WTC11 (cell line): Measurements from ENCODE around the gene LRRC49. TPM values are rescaled to one million over a fixed set of nuclear protein-coding genes. Genes with fewer than 3 reads are reported as not detected.

Experiments used
- ATAC-seq: fragments of 200-7000 bp; cut with Tn5 transposase; 2 replicates; pipeline ENCODE4 v1.10.0; 2021; ENCODE audit warnings: mild to moderate bottlenecking, moderate library complexity
- CTCF ChIA-PET: fragments of 300-600 bp; sonication (Branson Sonifier 250); formaldehyde crosslinking; loops from one replicate; lab custom pipeline; 2021; ENCODE audit warnings: antibody characterized with exemption; lab: Charles Lee
- POLR2A ChIA-PET: fragments of 350-600 bp; sonication (Branson Sonifier 250); formaldehyde crosslinking; loops from one replicate; lab custom pipeline; 2021; ENCODE audit warnings: antibody characterized with exemption; lab: Charles Lee
- DNase-seq: peaks from one replicate; pipeline ENCODE4 v3.0.0; 2021; ENCODE audit warnings: low spot score
- H3K27ac Mint-ChIP-seq: 2 replicates; pipeline ENCODE4 v1.8.0; 2021; ENCODE audit warnings: mixed read lengths
- H3K27me3 Mint-ChIP-seq: 2 replicates; pipeline ENCODE4 v1.8.0; 2021; ENCODE audit warnings: low read depth, mild to moderate bottlenecking, moderate library complexity, mixed read lengths
- H3K36me3 Mint-ChIP-seq: 2 replicates; pipeline ENCODE4 v1.8.0; 2021; ENCODE audit warnings: mixed read lengths
- H3K4me1 Mint-ChIP-seq: 2 replicates; pipeline ENCODE4 v1.8.0; 2022; ENCODE audit warnings: mixed read lengths
- H3K4me3 Mint-ChIP-seq: 2 replicates; pipeline ENCODE4 v1.8.0; 2021; ENCODE audit warnings: mild to moderate bottlenecking, moderate library complexity, mixed read lengths
- H3K9me3 Mint-ChIP-seq: 2 replicates; pipeline ENCODE4 v1.8.0; 2021; ENCODE audit warnings: mixed read lengths
- ATF6 ChIP-seq: sonication (generic); formaldehyde crosslinking; IDR thresholded peaks from 2 replicates; pipeline ENCODE4 v1.8.1; 2023; ENCODE audit warnings: mild to moderate bottlenecking, missing genetic modification reagents
- CBFB ChIP-seq: sonication (generic); formaldehyde crosslinking; IDR thresholded peaks from 2 replicates; pipeline ENCODE4 v1.8.1; 2022; ENCODE audit warnings: mild to moderate bottlenecking, low read depth, missing genetic modification reagents
- CREB1 ChIP-seq: sonication (generic); formaldehyde crosslinking; IDR thresholded peaks from 2 replicates; pipeline ENCODE4 v1.8.0; 2023; ENCODE audit warnings: mild to moderate bottlenecking, missing genetic modification reagents
- CREM ChIP-seq: sonication (generic); formaldehyde crosslinking; IDR thresholded peaks from 2 replicates; pipeline ENCODE4 v1.8.1; 2022; ENCODE audit warnings: mild to moderate bottlenecking, missing genetic modification reagents, moderate library complexity
- E2F5 ChIP-seq: sonication (generic); formaldehyde crosslinking; IDR thresholded peaks from 2 replicates; pipeline ENCODE4 v1.8.1; 2022; ENCODE audit warnings: mild to moderate bottlenecking, moderate library complexity, missing genetic modification reagents
- FOXK1 ChIP-seq: sonication (generic); formaldehyde crosslinking; IDR thresholded peaks from 2 replicates; pipeline ENCODE4 v1.8.0; 2022; ENCODE audit warnings: mild to moderate bottlenecking, moderate library complexity, missing genetic modification reagents
- GTF2I ChIP-seq: fragments of 250-450 bp; sonication (Bioruptor Pico); conservative IDR thresholded peaks from 2 replicates; pipeline ENCODE4 v1.4.0; 2021; ENCODE audit warnings: mild to moderate bottlenecking
- IRF2 ChIP-seq: sonication (generic); formaldehyde crosslinking; IDR thresholded peaks from 2 replicates; pipeline ENCODE4 v1.8.0; 2022; ENCODE audit warnings: low read depth, missing genetic modification reagents, borderline replicate concordance
- PRDM15 ChIP-seq: sonication (generic); formaldehyde crosslinking; IDR thresholded peaks from 2 replicates; pipeline ENCODE4 v1.8.0; 2022; ENCODE audit warnings: missing genetic modification reagents
- RELA ChIP-seq: sonication (generic); formaldehyde crosslinking; IDR thresholded peaks from 2 replicates; pipeline ENCODE4 v1.8.1; 2022; ENCODE audit warnings: missing genetic modification reagents, mild to moderate bottlenecking, borderline replicate concordance
- RORB ChIP-seq: fragments of 250-450 bp; sonication (Bioruptor Pico); IDR thresholded peaks from 2 replicates; pipeline ENCODE4 v1.9.0; 2021; ENCODE audit warnings: mild to moderate bottlenecking
- USF1 ChIP-seq: sonication (generic); formaldehyde crosslinking; IDR thresholded peaks from 2 replicates; pipeline ENCODE4 v1.8.0; 2022; ENCODE audit warnings: mild to moderate bottlenecking, missing genetic modification reagents
- USF2 ChIP-seq: sonication (generic); formaldehyde crosslinking; IDR thresholded peaks from 2 replicates; pipeline ENCODE4 v1.8.1; 2023; ENCODE audit warnings: mild to moderate bottlenecking, missing genetic modification reagents, moderate library complexity
- ZMAT4 ChIP-seq: fragments of 250-450 bp; sonication (Bioruptor Pico); IDR thresholded peaks from 2 replicates; pipeline ENCODE4 v1.9.0; 2021; ENCODE audit warnings: mild to moderate bottlenecking
- ZNF263 ChIP-seq: sonication (generic); formaldehyde crosslinking; IDR thresholded peaks from 2 replicates; pipeline ENCODE4 v1.8.1; 2022; ENCODE audit warnings: low read depth, mild to moderate bottlenecking, moderate library complexity, missing genetic modification reagents
- ZNF425 ChIP-seq: fragments of 250-450 bp; sonication (Bioruptor Pico); conservative IDR thresholded peaks from 2 replicates; pipeline ENCODE4 v1.9.0; 2021; ENCODE audit warnings: mild to moderate bottlenecking
- ZNF512 ChIP-seq: sonication (generic); formaldehyde crosslinking; IDR thresholded peaks from 2 replicates; pipeline ENCODE4 v1.8.1; 2022; ENCODE audit warnings: missing genetic modification reagents, borderline replicate concordance
- total RNA-seq: library from RNA; stranded (reverse); gene quantifications from 3 replicates; pipeline ENCODE4 v1.2.3, GENCODE V29; 2021

Gene LRRC49
- total RNA-seq, 1 experiment from 2014 or later: 6.9 TPM

- no peak for TF ChIP-seq ZNF425 (CRISPR knock-in tag)
- TF ChIP-seq ZMAT4: no peak
These were observed 61.5 kb downstream of the LRRC49 start (continued) for GRCh38 chr15:70954171-70954570.

- H3K4me1 Mint-ChIP-seq: no peaks in the 10 kb centered on the region
- no peak for TF ChIP-seq USF1 (CRISPR knock-in tag)
- no peak for TF ChIP-seq RORB
- no peak for TF ChIP-seq CBFB
- TF ChIP-seq GTF2I (CRISPR knock-in tag): no peak
- TF ChIP-seq ZNF512: no peak
- TF ChIP-seq IRF2 (CRISPR knock-in tag): no peak
- TF ChIP-seq USF2 (CRISPR knock-in tag): no peak
- no peak for TF ChIP-seq CREM (CRISPR knock-in tag)
- TF ChIP-seq CREB1: no peak
- TF ChIP-seq ZNF263 (CRISPR knock-in tag): no peak
- TF ChIP-seq E2F5 (CRISPR knock-in tag): no peak
- no peak for TF ChIP-seq FOXK1 (CRISPR knock-in tag)
- TF ChIP-seq ATF6 (CRISPR knock-in tag): no peak
- TF ChIP-seq RELA (CRISPR knock-in tag): no peak
- no peak for TF ChIP-seq PRDM15 (CRISPR knock-in tag)
- TF ChIP-seq, all 79 proteins: peak for 0
- no peak overlapping the region for H3K4me3 Mint-ChIP-seq
- no peak overlapping the region for H3K27ac Mint-ChIP-seq
- H3K36me3 Mint-ChIP-seq: peaks cover 4% of the 10 kb centered on the region; the same call in 1 of the 2 replicates
- ATAC-seq (no peak), DNase-seq (no peak)
- ChIA-PET CTCF (no interaction called here), POLR2A (interaction anchor here (0.6 kb wide), 1 partner anchor 440 kb away, joined by 3 read pairs; no protein-coding TSS in a partner anchor)
- H3K9me3 Mint-ChIP-seq: peaks cover 24% of the 10 kb centered on the region
- H3K27me3 Mint-ChIP-seq: no peaks in the 10 kb centered on the region
These were observed 62.1 kb downstream of the LRRC49 start for GRCh38 chr15:70954733-70955132.
